Measurements from ENCODE around the gene ASAP3.
"Not testable (repeated sequence)": the region's sequence is repeated elsewhere in the genome, so short reads cannot be mapped to it uniquely, and the experiment has no call there.

The ASAP3 gene

DNA sequence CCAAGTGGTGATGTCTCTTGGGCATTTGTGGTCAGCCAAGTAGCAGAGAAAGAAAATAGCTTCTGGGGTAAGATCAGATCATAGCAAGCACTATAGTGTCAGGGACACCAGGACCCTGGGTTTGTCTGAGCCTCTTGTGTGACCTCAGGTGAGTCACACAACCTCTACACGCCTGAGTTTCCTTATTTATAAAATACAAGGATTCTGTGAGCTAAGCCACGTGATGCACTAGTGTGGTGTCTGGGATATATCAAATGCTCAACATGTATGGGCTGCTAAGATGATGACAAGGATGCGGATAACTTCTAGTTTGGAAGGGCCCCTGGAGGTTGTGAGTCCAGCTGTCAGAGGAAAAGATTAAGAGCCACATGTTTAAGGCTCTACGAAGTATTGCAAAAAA, 89.8 kb downstream of the ASAP3 start:
- DNase-seq: no peak

- DNase-seq: no peak
Observed at GRCh38 chr1:23393706-23394105, 90.3 kb downstream of the ASAP3 start.

- no peak for DNase-seq
Observed at GRCh38 chr1:23392125-23392855, 91.7 kb downstream of the ASAP3 start.

GRCh38 chr1:23389837-23390321, 94.1 kb downstream of the ASAP3 start:
- DNase-seq: no peak

GRCh38 chr1:23387494-23387893, 96.5 kb downstream of the ASAP3 start:
- no peak for DNase-seq

DNA sequence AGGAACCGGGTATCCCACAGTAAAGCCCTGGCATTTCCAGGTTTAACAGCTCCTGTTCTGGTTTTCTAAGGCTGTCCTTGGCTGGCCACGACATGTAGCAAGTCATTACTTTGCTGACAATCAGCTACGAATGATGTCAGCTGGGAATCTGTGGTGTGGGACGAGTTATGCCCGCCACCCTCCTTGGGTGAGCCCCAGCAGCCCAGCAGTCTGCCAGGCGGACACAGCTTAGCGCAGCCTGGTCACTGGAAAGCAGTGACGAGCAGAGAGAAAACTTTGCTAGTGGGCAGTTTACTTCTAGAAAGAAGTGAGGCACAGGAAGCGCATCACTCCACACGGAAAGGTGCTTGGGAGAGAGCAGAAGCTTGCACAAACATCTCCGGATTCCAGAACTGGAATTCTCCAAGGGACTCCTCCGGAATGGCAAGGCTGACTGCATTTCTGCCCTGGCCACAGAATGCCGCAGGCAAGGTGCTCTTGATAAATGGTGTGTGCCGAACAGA, 98.8 kb downstream of the ASAP3 start:
- DNase-seq: no peak

DNA sequence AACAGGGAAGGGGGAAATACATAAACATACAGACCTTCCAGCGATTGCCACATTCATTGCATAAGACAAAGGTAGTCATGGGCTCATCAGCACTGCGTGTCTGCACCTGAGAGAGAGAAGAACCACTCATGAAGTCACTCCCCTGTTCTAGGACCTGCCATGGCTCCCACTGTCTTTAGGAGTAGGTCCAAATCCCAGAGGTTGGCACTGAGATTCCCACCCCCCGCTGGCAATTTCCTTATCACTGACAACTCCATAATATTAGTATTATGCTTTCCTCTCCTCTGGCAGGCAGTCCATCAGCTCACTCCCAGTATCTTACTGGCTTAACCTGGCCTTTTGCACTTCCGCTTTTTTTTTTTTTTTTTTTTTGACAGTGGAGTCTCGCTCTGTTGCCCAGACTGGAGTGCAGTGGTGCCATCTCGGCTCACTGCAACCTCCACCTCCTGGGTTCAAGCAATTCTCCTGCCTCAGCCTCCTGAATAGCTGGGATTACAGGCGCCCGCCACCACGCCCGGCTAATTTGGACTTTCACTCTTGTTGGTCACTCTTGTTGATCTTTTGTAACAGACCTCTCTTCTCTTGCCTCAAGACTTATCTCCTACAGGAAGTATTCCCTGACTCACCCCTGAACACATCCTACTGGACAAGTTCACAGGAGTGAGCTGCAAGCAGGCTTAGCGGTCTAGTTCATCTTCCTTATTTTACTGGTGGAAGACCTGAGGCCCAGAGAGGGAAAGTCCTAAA, 99.5 kb downstream of the ASAP3 start:
- no peak for DNase-seq

- DNase-seq: no peak
Observed at GRCh38 chr1:23383577-23384311, 100.2 kb downstream of the ASAP3 start.

GRCh38 chr1:23381233-23381885, 102.6 kb downstream of the ASAP3 start:
- DNase-seq: no peak

GRCh38 chr1:23380719-23381118, 103.3 kb downstream of the ASAP3 start:
- no peak for DNase-seq

DNA sequence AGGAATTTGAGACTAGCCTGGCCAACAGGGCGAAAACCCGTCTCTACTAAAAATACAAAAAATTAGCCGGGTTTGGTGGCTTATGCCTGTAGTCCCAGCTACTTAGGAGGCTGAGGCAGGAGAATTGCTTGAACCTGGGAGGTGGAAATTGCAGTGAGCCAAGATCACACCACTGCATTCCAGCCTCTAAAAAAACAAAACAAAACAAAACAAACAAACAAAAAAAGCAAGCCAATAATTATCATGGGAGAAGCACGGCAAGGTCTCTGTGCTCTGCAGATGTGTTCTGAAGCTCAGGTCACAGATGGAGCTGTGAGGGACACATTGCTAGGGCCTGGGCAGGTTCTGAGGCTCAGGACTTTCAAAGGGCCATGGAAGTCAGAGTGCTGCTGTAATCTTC, 103.7 kb downstream of the ASAP3 start:
- not testable (repeated sequence) for DNase-seq

Measured in activated CD4-positive, CD25-positive, alpha-beta regulatory T cell (primary cell).